IMR-90 (cell line): Measurements from ENCODE around the gene TMEM145. TPM values are rescaled to one million over a fixed set of nuclear protein-coding genes. Genes with fewer than 3 reads are reported as not detected.

ENCODE experiments used
- ATAC-seq: fragments of 200-7000 bp; cut with Tn5 transposase; 2 replicates; pipeline ENCODE4 v1.9.1; 2020; ENCODE audit warnings: low read depth, mild to moderate bottlenecking, moderate library complexity
- BruUV-seq: library from RNA; stranded (reverse); fragments of 400-500 nt; replicated peaks from 2 replicates; lab custom pipeline; 2021; lab: Mats Ljungman, UMichigan
- CTCF ChIA-PET: fragments of 300-600 bp; formaldehyde crosslinking; extraction: SDS; loops from one replicate; lab custom pipeline; 2021; ENCODE audit warnings: antibody characterized with exemption; lab: Yijun Ruan, JAX
- POLR2A ChIA-PET: fragments of 300-600 bp; sonication (Branson Sonifier 250); formaldehyde crosslinking; loops from one replicate; lab custom pipeline; 2022; ENCODE audit warnings: antibody characterized with exemption; ENCODE audit not compliant: unreplicated experiment; lab: Charles Lee
- DNase-seq: peaks from one replicate; pipeline ENCODE4 v3.0.0; 2013
- H2AFZ ChIP-seq: replicated peaks from 2 replicates; pipeline ENCODE3; 2013; ENCODE audit warnings: low read length, mild to moderate bottlenecking; ENCODE audit not compliant: poor library complexity
- H2AK5ac ChIP-seq: 2 replicates; pipeline ENCODE4 v1.6.1; 2013; ENCODE audit warnings: low read depth, low read length, inconsistent platforms
- H2AK9ac ChIP-seq: replicated peaks from 2 replicates; pipeline ENCODE3; 2013; ENCODE audit warnings: mild to moderate bottlenecking, low read depth, low read length, moderate library complexity; ENCODE audit not compliant: poor library complexity
- H2BK120ac ChIP-seq: 2 replicates; pipeline ENCODE4 v1.6.1; 2013; ENCODE audit warnings: low read depth, low read length, inconsistent platforms
- H2BK15ac ChIP-seq: 3 replicates; pipeline ENCODE4 v1.6.1; 2013; ENCODE audit warnings: low read depth, low read length, inconsistent platforms
- H2BK20ac ChIP-seq: 2 replicates; pipeline ENCODE4 v1.6.1; 2013; ENCODE audit warnings: low read depth, mild to moderate bottlenecking, inconsistent platforms, low read length, moderate library complexity
- H2BK5ac ChIP-seq: 2 replicates; pipeline ENCODE4 v1.6.1; 2013; ENCODE audit warnings: mild to moderate bottlenecking, low read depth, low read length, inconsistent platforms; ENCODE audit not compliant: poor library complexity, severe bottlenecking
- H3K14ac ChIP-seq: replicated peaks from 2 replicates; pipeline ENCODE4 v1.6.1; 2013; ENCODE audit warnings: low read depth, low read length, inconsistent platforms
- H3K18ac ChIP-seq: 2 replicates; pipeline ENCODE4 v1.6.1; 2013; ENCODE audit warnings: low read depth, low read length, control low read depth
- H3K23ac ChIP-seq: 2 replicates; pipeline ENCODE4 v1.6.1; 2013; ENCODE audit warnings: low read depth, low read length, inconsistent platforms
- H3K27ac ChIP-seq: 2 replicates; pipeline ENCODE4 v1.5.1; 2013; ENCODE audit warnings: mild to moderate bottlenecking, control low read depth, low read length; ENCODE audit not compliant: insufficient read depth
- H3K27me3 ChIP-seq: 2 replicates; pipeline ENCODE4 v1.6.1; 2013; ENCODE audit warnings: low read length; ENCODE audit not compliant: control insufficient read depth, insufficient read depth
- H3K36me3 ChIP-seq: 2 replicates; pipeline ENCODE4 v1.6.1; 2013; ENCODE audit warnings: low read length, mixed read lengths; ENCODE audit not compliant: control insufficient read depth, insufficient read depth
- H3K4ac ChIP-seq: 2 replicates; pipeline ENCODE4 v1.6.1; 2013; ENCODE audit warnings: low read depth, low read length, inconsistent platforms
- H3K4me1 ChIP-seq: 2 replicates; pipeline ENCODE4 v1.6.1; 2013; ENCODE audit warnings: low read length, mixed read lengths; ENCODE audit not compliant: control insufficient read depth, insufficient read depth
- H3K4me2 ChIP-seq: 2 replicates; pipeline ENCODE4 v1.6.1; 2013; ENCODE audit warnings: low read depth, mild to moderate bottlenecking, control low read depth, low read length, moderate library complexity
- H3K4me3 ChIP-seq: 2 replicates; pipeline ENCODE4 v1.5.1; 2013; ENCODE audit warnings: low read depth, mild to moderate bottlenecking, control low read depth, low read length, moderate library complexity; ENCODE audit not compliant: insufficient read depth
- H3K56ac ChIP-seq: 2 replicates; pipeline ENCODE4 v1.6.1; 2013; ENCODE audit warnings: low read length, inconsistent platforms; ENCODE audit not compliant: insufficient read depth; ENCODE audit errors: extremely low read depth
- H3K79me1 ChIP-seq, 2 experiments: 2 replicates each; pipeline ENCODE4 v1.6.1; 2013; ENCODE audit warnings: low read length in 2 of 2, inconsistent platforms in 1 of 2, low read depth in 1 of 2
- H3K9ac ChIP-seq: 2 replicates; pipeline ENCODE4 v1.6.1; 2013; ENCODE audit warnings: low read depth, low read length, control low read depth
- H3K9me1 ChIP-seq: 2 replicates; pipeline ENCODE4 v1.6.1; 2013; ENCODE audit warnings: low read length, inconsistent platforms; ENCODE audit not compliant: insufficient read depth
- H3K9me3 ChIP-seq: 2 replicates; pipeline ENCODE4 v1.6.1; 2013; ENCODE audit warnings: low read length; ENCODE audit not compliant: control insufficient read depth, insufficient read depth
- H4K20me1 ChIP-seq: 2 replicates; pipeline ENCODE4 v1.6.1; 2013; ENCODE audit warnings: low read length, inconsistent platforms; ENCODE audit not compliant: insufficient read depth
- H4K5ac ChIP-seq: 2 replicates; pipeline ENCODE4 v1.6.1; 2013; ENCODE audit warnings: mild to moderate bottlenecking, low read depth, low read length, control low read depth
- H4K8ac ChIP-seq, 2 experiments: 2 replicates each; pipeline ENCODE4 v1.6.1; 2013; ENCODE audit warnings: low read depth in 2 of 2, low read length in 2 of 2, control low read depth in 1 of 2, inconsistent platforms in 1 of 2
- H4K91ac ChIP-seq: 2 replicates; pipeline ENCODE4 v1.6.1; 2013; ENCODE audit warnings: low read depth, low read length, inconsistent platforms; ENCODE audit not compliant: insufficient read depth
- BHLHE40 ChIP-seq: fragments of 150-350 bp; IDR thresholded peaks from 2 replicates; pipeline ENCODE4 v1.6.1; 2016; ENCODE audit warnings: mild to moderate bottlenecking, low read depth, low read length
- CEBPB ChIP-seq: IDR thresholded peaks from 2 replicates; pipeline ENCODE4 v1.6.1; 2012; ENCODE audit warnings: low read depth, low read length, improper control_type of control experiment
- CHD1 ChIP-seq: IDR thresholded peaks from 2 replicates; pipeline ENCODE4 v1.6.1; 2012; ENCODE audit warnings: low read depth, low read length, improper control_type of control experiment
- CTCF ChIP-seq: conservative IDR thresholded peaks from 2 replicates; pipeline ENCODE4 v1.5.1; 2012; ENCODE audit warnings: mild to moderate bottlenecking, low read depth, low read length, improper control_type of control experiment
- ELK1 ChIP-seq: fragments of 150-350 bp; IDR thresholded peaks from 2 replicates; pipeline ENCODE4 v1.6.1; 2016; ENCODE audit warnings: low read depth, mild to moderate bottlenecking, low read length, moderate library complexity, borderline replicate concordance
- FOS ChIP-seq: fragments of 150-350 bp; IDR thresholded peaks from 2 replicates; pipeline ENCODE4 v1.6.1; 2016; ENCODE audit warnings: low read depth, low read length
- MAFK ChIP-seq: IDR thresholded peaks from 2 replicates; pipeline ENCODE4 v1.6.1; 2012; ENCODE audit warnings: low read depth, low read length, improper control_type of control experiment
- MAZ ChIP-seq: IDR thresholded peaks from 2 replicates; pipeline ENCODE4 v1.6.1; 2012; ENCODE audit warnings: low read depth, mild to moderate bottlenecking, low read length, improper control_type of control experiment, moderate library complexity, borderline replicate concordance
- MXI1 ChIP-seq: IDR thresholded peaks from 2 replicates; pipeline ENCODE4 v1.6.1; 2012; ENCODE audit warnings: low read depth, mild to moderate bottlenecking, low read length, moderate library complexity, borderline replicate concordance
- NFE2L2 ChIP-seq: fragments of 150-350 bp; IDR thresholded peaks from 2 replicates; pipeline ENCODE4 v1.6.1; 2016; ENCODE audit warnings: low read depth, mild to moderate bottlenecking, low read length
- POLR2A ChIP-seq: IDR thresholded peaks from 2 replicates; pipeline ENCODE4 v1.6.1; 2012; ENCODE audit warnings: mild to moderate bottlenecking, low read depth, low read length
- RAD21 ChIP-seq: IDR thresholded peaks from 2 replicates; pipeline ENCODE4 v1.6.1; 2012; ENCODE audit warnings: low read length, improper control_type of control experiment
- RCOR1 ChIP-seq: IDR thresholded peaks from 2 replicates; pipeline ENCODE4 v1.6.1; 2012; ENCODE audit warnings: mild to moderate bottlenecking, low read length, improper control_type of control experiment; ENCODE audit not compliant: insufficient replicate concordance
- RFX5 ChIP-seq: IDR thresholded peaks from 2 replicates; pipeline ENCODE4 v1.8.0; 2012; ENCODE audit warnings: low read depth, mild to moderate bottlenecking, low read length, moderate library complexity
- SMC3 ChIP-seq: fragments of 150-350 bp; IDR thresholded peaks from 2 replicates; pipeline ENCODE4 v1.6.1; 2016; ENCODE audit warnings: low read depth, mild to moderate bottlenecking, antibody characterized with exemption, low read length, moderate library complexity
- USF2 ChIP-seq: fragments of 150-350 bp; IDR thresholded peaks from 2 replicates; pipeline ENCODE4 v1.6.1; 2017; ENCODE audit warnings: mild to moderate bottlenecking, antibody characterized with exemption, low read length, low read depth
- WGBS, 2 experiments: methylation state at CpG; one replicate each; pipeline versions ENCODE4 v1.1.5 to v1.1.7; 2013; ENCODE audit warnings: missing lambda C conversion rate in 2 of 2; ENCODE audit not compliant: insufficient read length in 1 of 2; ENCODE audit errors: extremely low coverage in 2 of 2; 5-methylcytosine and 5-hydroxymethylcytosine counted together
- dilution Hi-C: fragments of 300-500 bp; cut with HindIII; formaldehyde crosslinking; loops from one replicate; pipeline ENCODE4 v1.14.3; 2018; ENCODE audit warnings: low sequenced_read_pairs; ENCODE audit not compliant: unreplicated experiment
- in situ Hi-C: fragments of 300-500 bp; cut with MboI; formaldehyde crosslinking; loops from 3 replicates; pipeline ENCODE4 v1.14.3; 2019; ENCODE audit warnings: low sequenced_read_pairs, inconsistent platforms, mixed read lengths
- intact Hi-C: fragments of 100-400 bp; cut with micrococcal nuclease; formaldehyde crosslinking; loops from 2 replicates; pipeline ENCODE4 v1.10.0; 2022
- polyA plus RNA-seq, 3 experiments: library from polyadenylated mRNA; depleted of rRNA; stranded (reverse); fragments of >200 nt; gene quantifications; 2 replicates each; pipeline ENCODE4 v1.2.3, GENCODE V29; 2012; ENCODE audit warnings: low replicate concordance in 1 of 3
- total RNA-seq: library from RNA; depleted of rRNA; stranded (reverse); fragments of >200 nt; gene quantifications from 2 replicates; pipeline ENCODE4 v1.2.3, GENCODE V29; 2012

The TMEM145 gene
- total and polyA plus RNA-seq, 2 of the 4 experiments (the other 2 are of a cell fraction) = under 0.01 to 0.41 TPM

GRCh38 chr19:42351079-42351735, 38.1 kb downstream of the TMEM145 start:
- no peak overlapping the region for H3K23ac ChIP-seq
- H4K91ac ChIP-seq = no peak overlapping the region
- dilution Hi-C loops (no loop called here), intact Hi-C loops (no loop called here), in situ Hi-C loops (no loop called here)
- ChIA-PET POLR2A (no interaction called here), CTCF (no interaction called here)
- WGBS, 2 experiments = 98% methylated on average over 7 of the region's 21 CpGs; no CpG with 5 or more reads in 1 of the 2 experiments
- H3K27me3 ChIP-seq = no peaks in the 10 kb centered on the region
- H3K4me3 ChIP-seq = no peak overlapping the region
- H3K56ac ChIP-seq = no peak overlapping the region
- no peak overlapping the region for H2BK15ac ChIP-seq
- TF ChIP-seq USF2 = no peak
- no peak for TF ChIP-seq RFX5
- no peak for TF ChIP-seq ELK1
- no peak for TF ChIP-seq CEBPB
- TF ChIP-seq RCOR1 = no peak
- TF ChIP-seq SMC3 = no peak
- no peak for TF ChIP-seq RAD21
- no peak for TF ChIP-seq CTCF
- no peak for TF ChIP-seq MAZ
- no peak for TF ChIP-seq FOS
- TF ChIP-seq POLR2A = no peak
- no peak for TF ChIP-seq BHLHE40
- TF ChIP-seq MAFK = no peak
- no peak for TF ChIP-seq MXI1
- TF ChIP-seq NFE2L2 = no peak
- TF ChIP-seq CHD1 = no peak
- no peaks in the 10 kb centered on the region for H4K20me1 ChIP-seq
- H3K4ac ChIP-seq = no peak overlapping the region
- H3K9me3 ChIP-seq = no peaks in the 10 kb centered on the region
- no peak overlapping the region for H3K14ac ChIP-seq
- no peak overlapping the region for H2BK120ac ChIP-seq
- no peaks in the 10 kb centered on the region for H3K4me1 ChIP-seq
- H3K9me1 ChIP-seq = 0 out of 2 replicates have a peak, but pooled peaks cover 4% of the 10 kb centered on the region
- H4K8ac ChIP-seq = no peak overlapping the region
- no peak overlapping the region for H2BK20ac ChIP-seq
- ATAC-seq = no peak
- H3K79me1 ChIP-seq = no peaks in the 10 kb centered on the region
- TSS peak; percentile 55 for BruUV-seq
- no peak overlapping the region for H4K5ac ChIP-seq
- H3K36me3 ChIP-seq = peaks cover 26% of the 10 kb centered on the region
- H2AFZ ChIP-seq = no peak overlapping the region
- H2BK5ac ChIP-seq = no peak overlapping the region
- no peak overlapping the region for H3K27ac ChIP-seq
- no peak overlapping the region for H2AK9ac ChIP-seq
- no peak for DNase-seq
- no peak overlapping the region for H2AK5ac ChIP-seq
- H3K18ac ChIP-seq = no peak overlapping the region
- H3K4me2 ChIP-seq = no peak overlapping the region
- H3K9ac ChIP-seq = no peak overlapping the region
